ENCODE results near the gene ALPK3. TPM values are rescaled to one million over a fixed set of nuclear protein-coding genes. Genes with fewer than 3 reads are reported as not detected.

ALPK3 gene
- total and polyA plus RNA-seq, 7 experiments from 2014 or later: 0.02 to 0.30 (median 0.19) TPM; not detected in 1

DNA sequence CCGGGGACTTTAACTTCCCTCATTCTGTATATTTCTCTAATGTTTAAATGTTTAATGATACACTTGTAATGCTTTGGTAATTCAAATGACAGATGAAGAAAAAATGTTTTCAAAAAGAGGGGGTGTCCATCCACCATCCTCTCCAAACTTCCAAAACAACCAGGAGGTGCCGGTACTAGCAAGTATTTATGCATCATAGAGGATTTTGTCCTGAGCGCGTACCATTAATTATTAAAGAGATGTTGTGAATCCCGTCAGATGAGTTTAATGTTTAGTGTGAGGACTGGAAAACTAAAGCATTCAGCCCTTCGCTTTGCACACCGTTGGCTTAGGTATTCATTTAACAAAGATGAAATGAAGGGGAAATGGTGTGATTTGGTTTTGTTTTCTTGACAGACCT, 68.6 kb downstream of the ALPK3 start:
- intact Hi-C loops (cut with micrococcal nuclease): no loop called here
- ChIA-PET CTCF (no interaction called here), POLR2A (no interaction called here)
- no peaks in the 10 kb centered on the region for H3K36me3 ChIP-seq (ENCODE audit: control insufficient read depth in 2 of 3, insufficient read depth in 3 of 3, low read length in 3 of 3)
- Mint-ChIP-seq H3K4me3 (no peak overlapping the region), H3K9me3 (no peaks in the 10 kb centered on the region), H3K36me3 (no peaks in the 10 kb centered on the region), H3K27ac (no peak overlapping the region), H3K27me3 (peaks cover 0 to 4% (median 0%) of the 10 kb centered on the region in 5 donors), H3K4me1 (peaks cover 0 to 2% (median 0%) of the 10 kb centered on the region in 7 donors)
- H3K9me3 ChIP-seq (ENCODE audit: control insufficient read depth in 2 of 3, low read length in 3 of 3): no peaks in the 10 kb centered on the region
- H3K27me3 ChIP-seq (ENCODE audit: control insufficient read depth in 2 of 2, insufficient read depth in 2 of 2, low read length in 2 of 2): no peaks in the 10 kb centered on the region
- no peaks in the 10 kb centered on the region for H3K4me1 ChIP-seq (ENCODE audit: control insufficient read depth in 2 of 2, insufficient read depth in 2 of 2, low read length in 2 of 2)
- ATAC-seq (no peak), DNase-seq (no peak)
- H3K4me3 ChIP-seq (ENCODE audit: low read length): no peak overlapping the region
- no peak overlapping the region for H3K27ac ChIP-seq (ENCODE audit: low read depth, low read length)

GRCh38 chr15:84886211-84886983, 69.2 kb downstream of the ALPK3 start:
- Mint-ChIP-seq H3K27ac (no peak overlapping the region), H3K4me1 (peaks cover 0 to 2% (median 0%) of the 10 kb centered on the region in 7 donors), H3K36me3 (no peaks in the 10 kb centered on the region), H3K27me3 (peaks cover 0 to 6% (median 2%) of the 10 kb centered on the region in 5 donors), H3K9me3 (no peaks in the 10 kb centered on the region), H3K4me3 (no peak overlapping the region)
- DNase-seq (no peak), ATAC-seq (no peak)
- CTCF ChIA-PET: no interaction called here
- no peaks in the 10 kb centered on the region for H3K36me3 ChIP-seq (ENCODE audit: control insufficient read depth in 2 of 3, insufficient read depth in 3 of 3, low read length in 3 of 3)
- H3K27ac ChIP-seq (ENCODE audit: low read depth, low read length): no peak overlapping the region
- intact Hi-C loops (cut with micrococcal nuclease): no loop called here
- no peaks in the 10 kb centered on the region for H3K4me1 ChIP-seq (ENCODE audit: control insufficient read depth in 2 of 2, insufficient read depth in 2 of 2, low read length in 2 of 2)
- no peaks in the 10 kb centered on the region for H3K9me3 ChIP-seq (ENCODE audit: control insufficient read depth in 2 of 3, low read length in 3 of 3)
- POLR2A ChIA-PET: no interaction called here
- no peak overlapping the region for H3K4me3 ChIP-seq (ENCODE audit: low read length)
- H3K27me3 ChIP-seq (ENCODE audit: control insufficient read depth in 2 of 2, insufficient read depth in 2 of 2, low read length in 2 of 2): no peaks in the 10 kb centered on the region

DNA sequence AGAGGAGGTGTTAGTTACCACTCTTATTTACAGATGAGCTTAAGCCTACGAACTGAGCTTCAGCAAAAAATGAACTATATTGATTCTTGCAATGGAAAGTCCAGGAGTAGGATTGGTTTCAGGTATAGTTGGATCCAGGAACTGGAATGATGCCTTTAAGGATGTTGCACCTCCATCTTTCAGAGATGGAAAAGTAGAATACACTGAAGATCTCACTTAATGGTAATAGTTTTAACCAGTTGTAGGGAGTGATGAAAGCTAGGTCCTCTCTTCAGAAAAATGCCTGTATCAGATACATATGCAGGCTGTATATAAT, 69.8 kb downstream of the ALPK3 start:
- Mint-ChIP-seq H3K27ac (no peak overlapping the region), H3K27me3 (peaks cover 0 to 10% (median 2%) of the 10 kb centered on the region in 5 donors), H3K4me1 (peaks cover 0 to 2% (median 0%) of the 10 kb centered on the region in 7 donors), H3K4me3 (no peak overlapping the region), H3K9me3 (no peaks in the 10 kb centered on the region), H3K36me3 (no peaks in the 10 kb centered on the region)
- no peaks in the 10 kb centered on the region for H3K4me1 ChIP-seq (ENCODE audit: control insufficient read depth in 2 of 2, insufficient read depth in 2 of 2, low read length in 2 of 2)
- H3K36me3 ChIP-seq (ENCODE audit: control insufficient read depth in 2 of 3, insufficient read depth in 3 of 3, low read length in 3 of 3): no peaks in the 10 kb centered on the region
- H3K27me3 ChIP-seq (ENCODE audit: control insufficient read depth in 2 of 2, insufficient read depth in 2 of 2, low read length in 2 of 2): no peaks in the 10 kb centered on the region
- ATAC-seq (no peak), DNase-seq (no peak)
- no peak overlapping the region for H3K4me3 ChIP-seq (ENCODE audit: low read length)
- H3K27ac ChIP-seq (ENCODE audit: low read depth, low read length): no peak overlapping the region
- POLR2A ChIA-PET: no interaction called here
- H3K9me3 ChIP-seq (ENCODE audit: control insufficient read depth in 2 of 3, low read length in 3 of 3): no peaks in the 10 kb centered on the region
- CTCF ChIA-PET: interaction anchor here (0.6 kb wide), 1 partner anchor 11 kb away, joined by 4 read pairs; no protein-coding TSS in a partner anchor
- intact Hi-C loops (cut with micrococcal nuclease): no loop called here

DNA sequence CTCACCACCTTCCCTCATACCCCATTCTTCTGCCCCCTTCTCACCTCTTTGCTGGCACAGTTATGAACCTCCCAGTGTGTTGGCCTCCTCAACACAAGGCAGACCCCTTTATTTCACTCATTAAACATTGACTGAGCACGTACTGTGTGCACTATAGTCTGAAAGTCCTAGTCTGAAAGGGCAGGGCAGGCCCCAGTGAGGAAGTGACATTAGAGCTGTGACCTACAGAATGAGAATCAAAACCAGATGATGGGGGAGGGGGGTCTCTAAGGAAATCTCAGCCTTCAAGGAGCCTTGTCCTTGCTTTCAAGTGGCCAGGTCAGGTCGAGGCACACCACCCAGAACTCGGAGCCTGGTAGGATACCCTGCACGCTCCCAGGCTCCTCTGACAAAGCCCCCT, 70.8 kb downstream of the ALPK3 start:
- H3K27me3 ChIP-seq (ENCODE audit: control insufficient read depth in 2 of 2, insufficient read depth in 2 of 2, low read length in 2 of 2): no peaks in the 10 kb centered on the region
- DNase-seq: no peak
- H3K36me3 ChIP-seq (ENCODE audit: control insufficient read depth in 2 of 3, insufficient read depth in 3 of 3, low read length in 3 of 3): no peaks in the 10 kb centered on the region
- Mint-ChIP-seq H3K4me3 (no peak overlapping the region), H3K36me3 (no peaks in the 10 kb centered on the region), H3K4me1 (peaks cover 0 to 2% (median 0%) of the 10 kb centered on the region in 7 donors), H3K9me3 (no peaks in the 10 kb centered on the region), H3K27me3 (peaks cover 0 to 10% (median 0%) of the 10 kb centered on the region in 5 donors), H3K27ac (no peak overlapping the region)
- no peak for ATAC-seq
- CTCF ChIA-PET: no interaction called here
- no peaks in the 10 kb centered on the region for H3K9me3 ChIP-seq (ENCODE audit: control insufficient read depth in 2 of 3, low read length in 3 of 3)
- intact Hi-C loops (cut with micrococcal nuclease): no loop called here
- H3K27ac ChIP-seq (ENCODE audit: low read depth, low read length): no peak overlapping the region
- no peaks in the 10 kb centered on the region for H3K4me1 ChIP-seq (ENCODE audit: control insufficient read depth in 2 of 2, insufficient read depth in 2 of 2, low read length in 2 of 2)
- POLR2A ChIA-PET: no interaction called here
- H3K4me3 ChIP-seq (ENCODE audit: low read length): no peak overlapping the region

- intact Hi-C loops (cut with micrococcal nuclease): no loop called here
- Histone ChIP-seq H3K4me1 (ENCODE audit: control insufficient read depth in 2 of 2, insufficient read depth in 2 of 2, low read length in 2 of 2) (no peaks in the 10 kb centered on the region), H3K9me3 (ENCODE audit: control insufficient read depth in 2 of 3, low read length in 3 of 3) (no peaks in the 10 kb centered on the region), H3K36me3 (ENCODE audit: control insufficient read depth in 2 of 3, insufficient read depth in 3 of 3, low read length in 3 of 3) (no peaks in the 10 kb centered on the region), H3K27me3 (ENCODE audit: control insufficient read depth in 2 of 2, insufficient read depth in 2 of 2, low read length in 2 of 2) (no peaks in the 10 kb centered on the region), H3K4me3 (ENCODE audit: low read length) (no peak overlapping the region), H3K27ac (ENCODE audit: low read depth, low read length) (no peak overlapping the region)
- no peak for DNase-seq
- ChIA-PET CTCF (no interaction called here), POLR2A (no interaction called here)
- peaks cover 0 to 2% (median 0%) of the 10 kb centered on the region in 7 donors for H3K4me1 Mint-ChIP-seq
- H3K4me3 Mint-ChIP-seq: no peak overlapping the region
- H3K27ac Mint-ChIP-seq: no peak overlapping the region
- H3K36me3 Mint-ChIP-seq: no peaks in the 10 kb centered on the region
- H3K9me3 Mint-ChIP-seq: no peaks in the 10 kb centered on the region
- no peak for ATAC-seq
- H3K27me3 Mint-ChIP-seq: peaks cover 0 to 10% (median 3%) of the 10 kb centered on the region in 5 donors
Observed at GRCh38 chr15:84888639-84889038, 71.5 kb downstream of the ALPK3 start.

GRCh38 chr15:84889313-84889990, 72.3 kb downstream of the ALPK3 start:
- no peak overlapping the region for H3K27ac Mint-ChIP-seq
- no peak overlapping the region for H3K4me3 ChIP-seq (ENCODE audit: low read length)
- peaks cover 0 to 9% (median 5%) of the 10 kb centered on the region in 5 donors for H3K27me3 Mint-ChIP-seq
- H3K4me1 Mint-ChIP-seq: peaks cover 0 to 2% (median 0%) of the 10 kb centered on the region in 7 donors
- no peak for ATAC-seq
- H3K9me3 Mint-ChIP-seq: no peaks in the 10 kb centered on the region
- POLR2A ChIA-PET: no interaction called here
- no peaks in the 10 kb centered on the region for H3K36me3 Mint-ChIP-seq
- no peak for DNase-seq
- no peaks in the 10 kb centered on the region for H3K4me1 ChIP-seq (ENCODE audit: control insufficient read depth in 2 of 2, insufficient read depth in 2 of 2, low read length in 2 of 2)
- H3K27me3 ChIP-seq (ENCODE audit: control insufficient read depth in 2 of 2, insufficient read depth in 2 of 2, low read length in 2 of 2): no peaks in the 10 kb centered on the region
- intact Hi-C loops (cut with micrococcal nuclease): no loop called here
- CTCF ChIA-PET: no interaction called here
- no peaks in the 10 kb centered on the region for H3K36me3 ChIP-seq (ENCODE audit: control insufficient read depth in 2 of 3, insufficient read depth in 3 of 3, low read length in 3 of 3)
- H3K9me3 ChIP-seq (ENCODE audit: control insufficient read depth in 2 of 3, low read length in 3 of 3): no peaks in the 10 kb centered on the region
- no peak overlapping the region for H3K27ac ChIP-seq (ENCODE audit: low read depth, low read length)
- H3K4me3 Mint-ChIP-seq: no peak overlapping the region
